HG02571 (cell line): Measurements from ENCODE around the gene PRSS50.

Source experiments
- ATAC-seq: cut with Tn5 transposase; IDR thresholded peaks from one replicate; pipeline ENCODE4 v1.9.1; 2021; ENCODE audit warnings: mild to moderate bottlenecking, moderate library complexity; ENCODE audit not compliant: unreplicated experiment

The PRSS50 gene

GRCh38 chr3:46671541-46672348 lies 45.9 kb downstream of the PRSS50 start:
- ATAC-seq, result no peak

- ATAC-seq, result no peak
These were observed 46.7 kb downstream of the PRSS50 start for GRCh38 chr3:46670891-46671427.

- no peak for ATAC-seq
These were observed 47.4 kb downstream of the PRSS50 start for GRCh38 chr3:46670000-46670890.

GRCh38 chr3:46669191-46669999 lies 48.3 kb downstream of the PRSS50 start:
- no peak for ATAC-seq

GRCh38 chr3:46668591-46668990 lies 49.1 kb downstream of the PRSS50 start:
- ATAC-seq, result no peak

GRCh38 chr3:46668116-46668515 lies 49.6 kb downstream of the PRSS50 start:
- no peak for ATAC-seq

- ATAC-seq, result no peak
These were observed 50.0 kb downstream of the PRSS50 start for GRCh38 chr3:46667657-46668056.

GRCh38 chr3:46667061-46667621 lies 50.5 kb downstream of the PRSS50 start:
- no peak for ATAC-seq

GRCh38 chr3:46666453-46666845 lies 51.2 kb downstream of the PRSS50 start:
- ATAC-seq, result no peak

GRCh38 chr3:46665763-46666452 lies 51.8 kb downstream of the PRSS50 start:
- ATAC-seq, result no peak

GRCh38 chr3:46664971-46665762 lies 52.5 kb downstream of the PRSS50 start:
- ATAC-seq, result no peak

- ATAC-seq, result no peak
These were observed 53.3 kb downstream of the PRSS50 start for GRCh38 chr3:46664188-46664970.

GRCh38 chr3:46663591-46664135 lies 54.0 kb downstream of the PRSS50 start:
- no peak for ATAC-seq

- no peak for ATAC-seq
These were observed 54.7 kb downstream of the PRSS50 start for GRCh38 chr3:46662771-46663551.
